ENCODE data around the gene STT3B. TPM values are rescaled to one million over a fixed set of nuclear protein-coding genes. Genes with fewer than 3 reads are reported as not detected.

STT3B gene
- total RNA-seq, 1 donor from 2014 or later: 110 TPM

DNA sequence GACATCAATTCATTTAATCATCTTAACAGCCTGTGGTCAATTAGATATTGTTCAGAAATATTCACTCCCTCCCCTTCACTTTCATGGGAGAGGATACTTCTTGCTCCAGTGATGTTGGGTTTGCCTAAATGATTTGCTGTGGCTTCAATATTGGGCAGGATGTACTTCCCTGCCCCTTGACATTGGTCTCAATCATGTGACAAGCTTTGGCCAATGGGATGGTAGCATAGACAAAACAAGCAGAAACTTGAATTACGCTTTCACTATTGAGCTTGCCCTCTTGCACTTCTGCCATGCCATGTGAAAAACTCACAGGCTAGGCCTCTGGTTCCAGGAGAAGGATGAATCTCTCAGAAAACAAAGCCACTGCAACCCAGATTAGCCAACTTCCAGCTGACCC lies 42.2 kb upstream of the STT3B start:
- TF ChIP-seq CTCF (IDR thresholded peaks at IDR 0.05; ENCODE audit: insufficient read depth, low read length, poor library complexity, severe bottlenecking): no peak
- no peaks in the 10 kb centered on the region for H3K27me3 ChIP-seq (ENCODE audit: control insufficient read depth, insufficient read depth, low read length)
- no peak for DNase-seq (ENCODE audit: low read depth)
- H3K4me3 ChIP-seq (ENCODE audit: low read depth, low read length): no peak overlapping the region
- no peaks in the 10 kb centered on the region for H3K36me3 ChIP-seq (ENCODE audit: control insufficient read depth, insufficient read depth, low read length)

GRCh38 chr3:31491660-31492059 lies 41.1 kb upstream of the STT3B start:
- no peaks in the 10 kb centered on the region for H3K27me3 ChIP-seq (ENCODE audit: control insufficient read depth, insufficient read depth, low read length)
- H3K4me3 ChIP-seq (ENCODE audit: low read depth, low read length): no peak overlapping the region
- no peak for DNase-seq (ENCODE audit: low read depth)
- no peaks in the 10 kb centered on the region for H3K36me3 ChIP-seq (ENCODE audit: control insufficient read depth, insufficient read depth, low read length)
- TF ChIP-seq CTCF (IDR thresholded peaks at IDR 0.05; ENCODE audit: insufficient read depth, low read length, poor library complexity, severe bottlenecking): no peak

- no peaks in the 10 kb centered on the region for H3K27me3 ChIP-seq (ENCODE audit: control insufficient read depth, insufficient read depth, low read length)
- no peak for DNase-seq (ENCODE audit: low read depth)
- no peak for TF ChIP-seq CTCF (IDR thresholded peaks at IDR 0.05; ENCODE audit: insufficient read depth, low read length, poor library complexity, severe bottlenecking)
- no peaks in the 10 kb centered on the region for H3K36me3 ChIP-seq (ENCODE audit: control insufficient read depth, insufficient read depth, low read length)
- H3K4me3 ChIP-seq (ENCODE audit: low read depth, low read length): no peak overlapping the region
These were observed 39.6 kb upstream of the STT3B start for GRCh38 chr3:31493149-31493548.

- H3K4me3 ChIP-seq (ENCODE audit: low read depth, low read length): no peak overlapping the region
- TF ChIP-seq CTCF (IDR thresholded peaks at IDR 0.05; ENCODE audit: insufficient read depth, low read length, poor library complexity, severe bottlenecking): no peak
- H3K36me3 ChIP-seq (ENCODE audit: control insufficient read depth, insufficient read depth, low read length): no peaks in the 10 kb centered on the region
- DNase-seq (ENCODE audit: low read depth): no peak
- no peaks in the 10 kb centered on the region for H3K27me3 ChIP-seq (ENCODE audit: control insufficient read depth, insufficient read depth, low read length)
These were observed 36.6 kb upstream of the STT3B start for GRCh38 chr3:31495971-31496665.

DNA sequence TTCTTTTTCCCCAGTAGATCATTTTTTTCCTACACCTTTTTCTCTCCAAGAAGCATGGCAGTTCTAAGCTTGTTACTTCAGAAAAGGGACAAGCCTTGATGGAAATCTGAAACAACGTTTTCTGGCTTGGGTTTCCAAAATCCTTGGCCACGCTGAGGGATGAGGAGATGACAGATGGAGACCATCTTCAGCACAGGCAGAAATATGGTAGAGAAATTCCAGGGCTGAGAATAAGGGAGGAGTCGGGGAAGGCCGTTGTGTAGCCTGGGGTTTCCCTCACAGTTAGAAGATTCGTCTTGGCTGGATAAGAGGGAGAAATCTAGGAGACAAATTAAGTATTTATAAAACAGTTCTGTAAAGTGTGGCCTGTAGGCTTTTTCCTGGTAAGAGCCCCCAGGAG lies 33.9 kb upstream of the STT3B start:
- no peaks in the 10 kb centered on the region for H3K36me3 ChIP-seq (ENCODE audit: control insufficient read depth, insufficient read depth, low read length)

More for the DNA sequence above, 33.9 kb upstream of the STT3B start:
- Histone ChIP-seq H3K4me3 (ENCODE audit: low read depth, low read length) (no peak overlapping the region), H3K27me3 (ENCODE audit: control insufficient read depth, insufficient read depth, low read length) (no peaks in the 10 kb centered on the region)
- no peak for TF ChIP-seq CTCF (IDR thresholded peaks at IDR 0.05; ENCODE audit: insufficient read depth, low read length, poor library complexity, severe bottlenecking)
- DNase-seq (ENCODE audit: low read depth): no peak
